ENCODE data around the gene PLTP.

The PLTP gene

DNA sequence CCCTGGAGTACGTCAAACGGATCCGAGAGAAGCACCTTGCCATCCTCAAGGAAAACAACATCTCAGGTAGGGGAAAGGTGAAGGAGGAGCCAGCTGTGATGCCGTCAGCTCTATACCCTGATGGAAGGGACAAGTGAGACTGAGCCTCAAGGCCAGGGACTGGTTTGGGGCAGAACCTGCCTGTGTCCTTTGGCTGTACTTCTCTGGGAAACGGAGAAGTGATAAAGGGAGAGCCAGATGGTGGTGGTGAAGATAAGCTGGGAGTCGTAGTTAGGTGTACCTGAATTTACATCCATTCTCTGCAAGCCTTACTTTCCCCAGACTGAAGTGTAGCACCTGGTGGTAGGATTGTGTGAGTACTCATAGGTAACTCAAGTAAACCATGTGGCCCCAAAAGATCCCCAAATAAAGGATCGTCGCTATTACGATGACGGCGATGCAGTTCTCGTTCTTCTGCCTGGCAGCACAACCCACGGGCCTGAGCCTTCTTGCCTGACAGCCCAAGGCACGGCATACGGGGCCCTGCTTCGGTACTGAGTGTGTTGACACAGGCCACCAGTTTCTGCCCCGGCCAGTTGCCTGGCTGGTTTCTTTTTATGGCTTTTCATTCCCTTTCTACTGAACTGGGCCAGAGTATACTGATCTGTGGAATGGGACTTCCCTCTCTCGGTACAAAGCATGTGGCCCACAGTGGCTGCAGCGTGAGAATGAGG, 33.2 kb upstream of the PLTP start:
- Histone ChIP-seq H3K27ac (no peak overlapping the region), H3K4me3 (ENCODE audit: low read depth, low read length) (no peak overlapping the region), H3K36me3 (replicated peaks) (peaks cover 73% of the 10 kb centered on the region), H3K27me3 (replicated peaks) (no peaks in the 10 kb centered on the region)
- TF ChIP-seq, protein P1, sequence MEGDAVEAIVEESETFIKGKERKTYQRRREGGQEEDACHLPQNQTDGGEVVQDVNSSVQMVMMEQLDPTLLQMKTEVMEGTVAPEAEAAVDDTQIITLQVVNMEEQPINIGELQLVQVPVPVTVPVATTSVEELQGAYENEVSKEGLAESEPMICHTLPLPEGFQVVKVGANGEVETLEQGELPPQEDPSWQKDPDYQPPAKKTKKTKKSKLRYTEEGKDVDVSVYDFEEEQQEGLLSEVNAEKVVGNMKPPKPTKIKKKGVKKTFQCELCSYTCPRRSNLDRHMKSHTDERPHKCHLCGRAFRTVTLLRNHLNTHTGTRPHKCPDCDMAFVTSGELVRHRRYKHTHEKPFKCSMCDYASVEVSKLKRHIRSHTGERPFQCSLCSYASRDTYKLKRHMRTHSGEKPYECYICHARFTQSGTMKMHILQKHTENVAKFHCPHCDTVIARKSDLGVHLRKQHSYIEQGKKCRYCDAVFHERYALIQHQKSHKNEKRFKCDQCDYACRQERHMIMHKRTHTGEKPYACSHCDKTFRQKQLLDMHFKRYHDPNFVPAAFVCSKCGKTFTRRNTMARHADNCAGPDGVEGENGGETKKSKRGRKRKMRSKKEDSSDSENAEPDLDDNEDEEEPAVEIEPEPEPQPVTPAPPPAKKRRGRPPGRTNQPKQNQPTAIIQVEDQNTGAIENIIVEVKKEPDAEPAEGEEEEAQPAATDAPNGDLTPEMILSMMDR (IDR thresholded peaks at IDR 0.05; ENCODE audit: low read depth, low read length, missing control alignments): peak; percentile 31
- in situ Hi-C loops (cut with HindIII; ENCODE audit: low pct_ligation_motif_present, low sequenced_read_pairs): no loop called here
- no peak for DNase-seq

DNA sequence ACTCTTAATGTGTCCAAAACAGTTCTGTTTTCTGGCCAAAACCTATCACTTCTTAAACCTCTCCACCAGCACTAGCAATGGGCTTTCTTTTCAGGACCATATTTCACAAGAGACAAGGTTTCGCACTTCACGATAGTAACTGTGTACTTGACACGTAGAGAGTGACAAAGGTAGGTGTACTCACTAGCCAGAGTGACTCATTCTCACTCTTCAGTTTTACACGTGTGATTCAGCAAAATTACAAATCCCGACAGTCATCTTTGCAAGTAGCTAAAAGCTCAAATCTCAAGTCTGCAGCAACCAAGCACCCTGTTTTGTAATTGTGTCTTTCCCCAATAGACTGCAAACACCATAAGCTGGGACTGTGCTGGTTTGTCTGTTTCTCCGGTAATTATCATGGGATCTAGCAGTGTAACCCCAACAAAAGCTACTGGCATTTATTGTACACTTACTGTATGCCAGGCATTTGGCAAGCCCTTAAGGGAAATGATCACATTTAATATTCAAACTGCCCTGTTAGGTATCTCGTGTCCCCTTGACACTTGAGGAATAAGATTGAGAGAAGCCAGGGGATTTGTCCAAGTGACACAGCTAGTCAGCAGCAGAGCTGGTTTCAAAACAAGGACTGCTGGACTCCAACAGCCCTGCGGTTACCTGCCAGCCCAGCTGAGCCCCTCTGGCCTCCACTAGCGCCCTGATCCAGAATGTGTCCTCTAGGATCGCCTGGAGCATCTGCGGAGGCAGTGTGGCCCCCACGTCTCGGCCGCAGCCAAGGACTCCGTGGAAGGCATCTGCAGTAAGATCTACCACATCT, 32.4 kb upstream of the PLTP start:
- Histone ChIP-seq H3K27ac (no peak overlapping the region), H3K36me3 (replicated peaks) (peaks cover 69% of the 10 kb centered on the region), H3K4me3 (ENCODE audit: low read depth, low read length) (no peak overlapping the region), H3K27me3 (replicated peaks) (no peaks in the 10 kb centered on the region)
- DNase-seq: no peak
- TF ChIP-seq, protein P1 (IDR thresholded peaks at IDR 0.05; ENCODE audit: low read depth, low read length, missing control alignments): no peak
- in situ Hi-C loops (cut with HindIII; ENCODE audit: low pct_ligation_motif_present, low sequenced_read_pairs): no loop called here

DNA sequence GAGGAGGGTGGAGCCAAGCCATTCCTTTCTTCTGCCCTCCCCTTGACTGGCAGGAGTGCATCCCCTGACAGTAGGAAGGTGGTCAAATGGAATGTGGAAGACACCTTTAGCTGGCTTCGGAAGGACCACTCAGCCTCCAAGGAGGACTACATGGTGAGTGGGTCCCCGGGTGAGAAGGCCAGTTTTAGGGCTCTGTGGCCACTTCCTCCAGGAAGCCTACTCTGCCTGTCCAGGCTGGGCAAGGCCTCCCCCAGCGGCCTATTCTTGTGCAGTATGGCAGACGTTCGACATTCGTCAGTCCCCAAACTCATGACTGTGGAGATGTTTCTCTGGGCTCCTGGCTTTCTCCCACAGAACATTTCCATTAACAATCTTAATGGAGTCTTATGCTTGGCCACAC, 31.7 kb upstream of the PLTP start:
- TF ChIP-seq, protein P1 (IDR thresholded peaks at IDR 0.05; ENCODE audit: low read depth, low read length, missing control alignments): no peak
- in situ Hi-C loops (cut with HindIII; ENCODE audit: low pct_ligation_motif_present, low sequenced_read_pairs): no loop called here
- no peak overlapping the region for H3K27ac ChIP-seq
- peaks cover 65% of the 10 kb centered on the region for H3K36me3 ChIP-seq (replicated peaks)
- H3K27me3 ChIP-seq (replicated peaks): no peaks in the 10 kb centered on the region
- DNase-seq: no peak
- H3K4me3 ChIP-seq (ENCODE audit: low read depth, low read length): no peak overlapping the region

DNA sequence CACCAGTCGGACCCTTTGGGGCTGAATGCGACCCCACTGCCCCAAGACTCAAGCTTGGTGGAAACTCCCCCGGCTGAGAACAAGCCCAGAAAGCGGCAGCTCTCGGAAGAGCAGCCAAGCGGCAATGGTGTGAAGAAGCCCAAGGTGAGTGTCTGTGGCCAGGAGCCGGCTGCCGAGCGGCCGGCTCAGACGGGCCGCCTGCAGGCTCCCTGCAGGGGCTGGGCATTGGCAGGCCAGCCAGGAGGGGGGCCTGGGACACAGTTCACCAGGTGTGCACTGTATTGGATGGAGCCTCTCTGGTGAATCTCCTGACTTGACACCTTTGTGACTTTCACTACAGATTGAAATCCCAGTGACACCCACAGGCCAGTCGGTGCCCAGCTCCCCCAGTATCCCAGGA, 28.5 kb upstream of the PLTP start:
- Histone ChIP-seq H3K27me3 (replicated peaks) (no peaks in the 10 kb centered on the region), H3K36me3 (replicated peaks) (peaks cover 48% of the 10 kb centered on the region), H3K4me3 (ENCODE audit: low read depth, low read length) (no peak overlapping the region), H3K27ac (no peak overlapping the region)
- no peak for DNase-seq
- in situ Hi-C loops (cut with HindIII; ENCODE audit: low pct_ligation_motif_present, low sequenced_read_pairs): no loop called here
- TF ChIP-seq, protein P1 (IDR thresholded peaks at IDR 0.05; ENCODE audit: low read depth, low read length, missing control alignments): no peak

DNA sequence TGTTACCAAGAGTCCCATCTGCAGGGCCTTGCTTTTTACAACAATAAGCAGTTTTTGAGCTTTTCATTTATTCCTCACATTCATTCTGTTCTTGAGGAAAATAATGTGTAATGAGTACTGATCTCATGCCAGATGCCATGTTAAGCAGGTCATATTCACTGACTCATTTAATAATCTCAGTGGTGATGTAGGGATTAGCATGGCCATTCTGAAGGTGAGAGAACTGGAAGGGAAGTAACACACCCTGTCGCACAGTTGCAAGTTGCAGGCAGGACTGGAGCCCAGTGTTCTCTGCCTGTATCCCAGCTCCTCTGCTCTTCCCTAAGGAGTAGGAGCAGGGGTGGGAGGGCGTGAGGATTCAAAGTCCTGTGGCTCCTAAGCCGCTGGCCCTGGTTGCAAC, 28.1 kb upstream of the PLTP start:
- no peak overlapping the region for H3K27ac ChIP-seq
- in situ Hi-C loops (cut with HindIII; ENCODE audit: low pct_ligation_motif_present, low sequenced_read_pairs): no loop called here
- TF ChIP-seq, protein P1 (IDR thresholded peaks at IDR 0.05; ENCODE audit: low read depth, low read length, missing control alignments): no peak
- no peak for DNase-seq
- H3K4me3 ChIP-seq (ENCODE audit: low read depth, low read length): no peak overlapping the region
- peaks cover 44% of the 10 kb centered on the region for H3K36me3 ChIP-seq (replicated peaks)
- H3K27me3 ChIP-seq (replicated peaks): no peaks in the 10 kb centered on the region

All from brain microvascular endothelial cell (primary cell).